COR-L47 (cell line): ENCODE measurements around the gene EXOC5.
"Not testable (repeated sequence)": the region's sequence is repeated elsewhere in the genome, so short reads cannot be mapped to it uniquely, and the experiment has no call there.

ENCODE experiments used
- DNase-seq: peaks from one replicate; lab custom pipeline; 2025; lab: John Stamatoyannopoulos, UW

Gene EXOC5

DNA sequence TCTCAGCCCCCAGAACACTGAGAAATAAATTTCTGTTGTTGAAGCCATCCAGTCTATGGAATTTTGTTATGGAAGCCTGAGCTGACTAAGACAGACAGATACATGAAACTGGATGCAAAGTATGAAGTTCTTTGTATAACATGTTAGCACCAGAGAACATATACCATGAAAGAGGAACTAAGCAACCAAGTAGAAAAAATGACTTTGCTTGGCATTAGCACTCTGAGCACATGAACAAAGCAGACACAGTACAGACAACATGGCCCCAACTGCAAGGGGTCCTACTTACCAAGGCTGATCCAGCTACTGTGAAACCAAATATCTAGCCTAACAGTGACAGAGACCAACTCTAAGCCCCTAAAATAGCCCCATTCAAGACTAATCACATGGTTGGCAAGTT is 13.8 kb downstream of the EXOC5 start:
- no peak for DNase-seq

DNA sequence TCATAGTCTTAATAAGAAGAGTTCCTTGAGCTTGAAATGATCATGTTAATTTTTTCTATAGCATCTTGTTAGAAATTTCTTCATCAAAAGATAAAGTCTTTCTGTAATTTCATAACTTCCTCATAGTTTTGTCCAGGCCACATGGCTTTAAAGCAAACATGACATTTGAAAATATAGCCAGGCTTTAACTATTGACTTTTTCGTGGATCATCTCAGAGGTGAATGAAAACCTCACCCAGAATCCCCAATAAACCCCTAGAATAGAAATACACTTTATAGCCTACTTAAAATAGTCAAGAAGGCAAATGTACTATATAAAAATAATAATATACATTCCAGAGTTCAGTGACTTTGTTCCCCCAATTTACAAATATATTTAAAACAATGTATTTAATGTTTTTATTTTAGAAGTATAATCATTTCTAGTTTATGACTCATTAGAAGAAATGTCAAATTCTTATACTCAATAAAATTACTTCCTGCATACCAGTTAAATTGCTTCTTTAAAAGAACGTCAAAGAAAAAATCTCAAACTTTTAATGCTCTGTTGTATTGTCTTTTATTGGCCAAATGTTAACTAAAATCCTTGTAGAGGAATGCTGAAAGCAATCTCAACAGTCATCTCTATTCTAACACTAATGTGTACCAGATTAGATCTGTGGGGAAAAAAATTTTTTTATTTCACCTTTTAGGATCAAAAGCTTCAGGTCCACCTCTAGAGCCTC is 21.6 kb downstream of the EXOC5 start:
- DNase-seq: no peak

DNA sequence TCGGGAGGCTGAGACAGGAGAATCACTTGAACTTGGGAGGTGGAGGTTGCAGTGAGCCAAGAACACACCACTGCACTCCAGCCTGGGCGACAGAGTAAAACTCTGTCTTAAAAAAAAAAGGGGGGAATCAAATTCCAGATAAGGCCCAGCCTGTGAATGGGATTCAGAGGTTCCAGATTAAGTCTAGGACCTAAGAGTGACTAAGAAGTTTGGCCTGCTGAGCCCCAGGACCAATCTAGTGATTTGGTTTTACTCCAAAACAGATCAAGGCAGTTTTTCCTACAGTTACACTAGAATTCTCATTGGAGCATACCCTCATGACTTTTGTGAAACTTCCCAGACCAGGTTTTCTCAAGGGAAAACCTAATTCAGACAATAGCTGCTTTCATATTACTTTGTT is 22.8 kb downstream of the EXOC5 start:
- DNase-seq: no peak

DNA sequence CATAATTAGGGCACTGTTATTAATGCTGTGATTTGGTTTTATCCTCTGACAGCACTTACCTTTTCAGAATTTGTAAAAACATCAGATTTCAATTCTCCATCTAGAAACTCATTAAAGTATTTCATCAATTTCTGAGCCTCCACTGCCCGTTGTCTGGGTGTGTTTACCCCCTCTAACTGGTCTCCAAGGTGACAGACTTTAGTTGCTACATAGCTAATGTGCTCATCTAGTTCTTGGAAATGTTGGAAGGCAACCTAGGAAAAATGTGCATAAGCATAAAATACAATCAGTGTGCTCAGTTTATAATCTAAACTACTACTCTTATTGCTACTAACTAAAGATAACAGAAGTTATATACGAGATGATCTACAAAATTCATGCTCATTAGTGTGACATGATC is 24.6 kb downstream of the EXOC5 start:
- DNase-seq: no peak

DNA sequence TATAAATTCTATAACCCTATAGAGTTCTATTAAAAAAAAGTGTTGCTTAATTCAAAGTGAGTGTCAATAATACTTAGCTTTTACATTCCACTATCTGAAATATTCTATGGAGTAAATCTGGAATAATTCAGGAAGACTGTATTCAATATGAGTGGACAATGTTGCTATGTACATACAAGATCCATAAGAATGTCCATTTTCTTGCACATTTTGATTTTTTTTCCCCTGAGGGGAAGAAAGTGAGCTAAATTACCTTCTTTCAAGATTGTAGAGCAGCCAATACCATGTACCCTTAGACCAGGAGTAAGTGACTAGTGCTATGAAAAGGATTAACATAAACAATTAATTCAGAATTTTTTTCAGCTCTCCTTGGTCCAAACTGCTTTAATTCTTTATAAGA is 25.4 kb downstream of the EXOC5 start:
- no peak for DNase-seq

DNA sequence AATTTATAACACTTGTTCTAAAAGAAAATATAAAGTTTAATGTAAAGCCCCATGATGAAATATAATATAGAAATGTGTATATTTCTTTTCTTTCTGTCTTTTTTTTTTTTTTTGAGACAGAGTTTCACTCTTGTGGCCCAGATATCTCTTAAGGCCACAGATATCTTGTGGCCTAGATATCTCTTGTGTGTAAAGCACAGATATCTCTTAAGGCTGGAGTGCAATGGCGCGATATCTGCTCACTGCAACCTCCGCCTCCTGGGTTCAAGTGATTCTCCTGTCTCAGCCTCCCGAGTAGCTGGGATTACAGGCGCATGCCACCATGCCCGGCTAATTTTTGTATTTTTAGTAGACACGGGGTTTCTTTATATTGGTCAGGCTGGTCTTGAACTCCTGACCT is 28.6 kb downstream of the EXOC5 start:
- DNase-seq: not testable (repeated sequence)

DNA sequence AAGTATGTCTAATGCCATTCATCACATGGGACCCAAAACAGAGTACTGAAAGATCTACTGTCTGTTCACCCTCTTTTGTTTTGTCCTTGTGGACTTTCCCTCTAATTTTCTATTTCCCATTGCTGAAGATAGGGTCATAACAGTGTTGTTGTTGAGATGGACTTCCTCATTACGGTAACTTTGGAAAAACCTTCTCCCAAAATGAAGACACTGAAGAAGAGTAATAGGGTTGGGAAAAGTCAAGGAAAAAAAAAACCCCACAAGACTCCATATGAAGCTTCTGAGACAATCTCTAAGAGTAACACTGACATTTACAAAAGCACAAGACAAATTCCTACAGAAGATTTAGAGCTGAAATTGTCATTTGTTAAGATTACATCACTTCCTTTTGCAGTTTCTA is 36.7 kb downstream of the EXOC5 start:
- DNase-seq: no peak

DNA sequence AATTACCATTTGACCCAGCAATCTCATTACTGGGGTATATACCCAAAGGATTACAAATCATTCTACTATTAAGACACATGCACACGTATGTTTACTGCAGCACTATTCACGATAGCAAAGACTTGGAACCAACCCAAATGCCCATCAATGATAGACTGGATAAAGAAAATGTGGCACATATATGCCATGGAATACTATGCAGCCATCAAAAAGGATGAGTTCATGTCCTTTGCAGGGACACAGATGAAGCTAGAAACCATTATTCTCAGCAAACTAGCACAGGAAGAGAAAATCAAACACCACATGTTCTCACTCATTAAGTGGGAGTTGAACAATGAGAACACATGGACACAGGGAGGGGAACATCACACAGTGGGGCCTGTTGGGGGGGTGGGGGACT is 40.4 kb downstream of the EXOC5 start:
- DNase-seq: not testable (repeated sequence)

DNA sequence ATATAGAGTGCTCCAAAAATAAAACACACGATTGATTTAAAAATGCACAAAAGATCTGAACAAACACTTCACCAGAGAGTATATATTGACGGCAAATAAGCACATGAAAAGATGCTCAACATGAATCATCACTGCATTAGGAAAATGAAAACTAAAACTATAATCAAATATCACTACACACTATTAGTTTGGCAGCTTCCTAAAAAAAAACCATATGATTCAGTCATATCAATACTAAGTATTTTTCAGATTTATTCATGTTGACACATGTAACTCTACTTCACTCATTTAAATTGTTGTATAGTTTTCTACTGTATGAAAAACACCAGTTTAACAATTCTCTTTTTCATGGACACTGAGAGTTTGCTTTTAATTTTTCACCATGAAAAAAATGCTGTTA is 41.6 kb downstream of the EXOC5 start:
- no peak for DNase-seq

DNA sequence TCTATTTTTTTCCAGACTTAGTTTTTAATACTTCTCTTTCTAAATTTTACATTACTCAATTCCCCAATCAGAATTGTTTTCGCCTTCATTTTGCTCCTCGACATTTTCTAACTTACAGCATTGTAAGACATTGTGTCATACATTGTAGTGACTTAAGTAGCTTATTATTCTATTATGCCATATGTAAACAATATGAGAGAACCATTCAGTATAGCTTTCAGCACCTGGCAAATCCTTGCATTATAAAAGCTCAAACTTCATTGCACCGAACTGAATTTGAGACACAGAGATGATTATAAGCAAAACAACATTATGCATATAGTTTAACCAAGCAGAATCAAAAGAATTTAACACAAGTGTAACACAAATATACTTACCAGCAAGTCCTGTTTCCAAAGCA is 46.8 kb downstream of the EXOC5 start:
- no peak for DNase-seq

DNA sequence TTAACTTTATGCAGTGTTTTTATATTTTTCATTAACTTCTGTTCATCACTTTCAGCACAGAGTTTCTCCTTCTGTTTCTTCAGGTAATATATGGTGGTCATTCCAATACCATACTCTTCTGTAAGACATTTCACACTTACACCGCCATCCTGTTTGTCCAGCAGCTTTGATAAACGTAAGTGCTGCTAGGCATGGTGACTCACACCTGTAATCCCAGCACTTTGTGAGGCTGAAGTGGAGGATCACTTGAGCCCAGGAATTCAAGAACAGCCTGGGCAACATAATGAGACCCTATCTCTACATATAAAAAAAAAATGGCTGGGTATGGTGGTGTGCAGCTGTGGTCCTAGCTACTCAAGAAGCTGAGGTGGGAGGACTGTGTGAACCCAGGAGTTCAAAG is 55.8 kb downstream of the EXOC5 start:
- DNase-seq: no peak

DNA sequence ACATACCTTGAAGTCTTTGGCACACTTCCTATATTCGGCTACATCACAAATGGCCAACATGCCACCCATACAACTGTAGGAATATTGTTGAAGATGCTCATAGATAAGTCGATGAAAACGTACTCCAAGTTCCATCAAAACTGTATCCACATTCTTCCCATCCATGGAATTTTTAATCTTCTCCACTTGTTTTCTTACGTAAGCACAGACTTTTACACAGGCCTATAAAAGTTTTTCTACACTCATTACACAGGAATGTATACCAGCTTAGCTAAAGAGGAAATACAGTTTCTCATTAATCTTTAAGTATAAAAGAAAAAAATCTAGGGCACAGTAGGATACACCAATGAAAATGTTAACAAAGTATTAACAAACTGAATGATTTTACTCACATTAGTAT is 59.1 kb downstream of the EXOC5 start:
- DNase-seq: no peak

DNA sequence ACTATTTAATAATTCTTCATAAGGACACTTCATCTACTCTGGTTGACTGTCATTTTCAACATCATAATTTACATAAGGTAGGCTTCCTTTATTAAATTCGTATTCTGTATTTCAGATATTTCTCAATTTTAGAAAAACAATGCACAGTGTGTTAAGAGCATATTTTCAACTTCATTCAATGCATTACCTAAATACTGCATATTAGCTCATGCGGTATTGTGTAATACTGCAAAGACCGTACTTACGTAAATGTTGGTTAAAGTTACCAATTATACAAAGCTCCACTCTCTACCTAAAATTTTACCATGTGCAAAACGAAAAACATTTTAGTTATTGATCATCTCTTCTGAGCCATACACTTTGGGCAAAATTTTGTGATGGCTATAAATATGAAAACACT is 62.8 kb downstream of the EXOC5 start:
- DNase-seq: no peak

DNA sequence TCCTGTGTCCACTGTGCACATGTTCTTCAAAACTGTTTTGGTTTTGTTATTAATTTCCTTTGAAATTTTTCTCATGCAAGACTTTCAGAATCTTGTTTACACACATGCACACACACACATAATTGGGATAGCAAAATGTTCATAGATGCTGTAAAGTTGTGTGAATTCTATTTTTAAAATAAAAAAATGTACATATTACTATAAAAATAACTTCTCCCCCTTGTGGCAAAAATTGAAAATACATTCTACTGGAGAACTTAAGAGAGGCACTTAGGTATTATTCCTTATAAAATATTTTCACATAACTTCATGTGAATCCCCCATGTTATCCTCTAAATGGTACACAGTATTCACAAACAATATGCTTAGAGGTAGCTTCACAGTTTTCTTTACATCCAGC is 66.0 kb downstream of the EXOC5 start:
- DNase-seq: peak; percentile 6

DNA sequence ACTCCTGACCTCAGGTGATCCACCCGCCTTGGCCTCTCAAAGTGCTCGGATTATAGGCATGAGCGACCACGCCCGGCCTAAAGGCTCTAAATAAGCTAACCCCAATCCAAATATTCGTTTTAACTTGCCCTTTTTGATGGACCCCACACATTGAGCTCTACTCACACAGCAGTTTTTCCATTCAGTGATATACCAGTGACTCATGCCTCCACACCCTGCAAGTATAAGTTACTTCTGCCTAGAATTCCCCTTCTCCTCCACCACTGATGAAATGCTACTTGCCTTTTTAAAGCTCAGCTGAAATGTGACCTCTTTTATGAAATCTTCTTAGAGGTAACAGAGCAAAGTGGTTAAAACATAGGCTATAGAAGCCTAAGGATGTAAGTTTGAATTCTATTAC is 68.8 kb downstream of the EXOC5 start:
- no peak for DNase-seq

DNA sequence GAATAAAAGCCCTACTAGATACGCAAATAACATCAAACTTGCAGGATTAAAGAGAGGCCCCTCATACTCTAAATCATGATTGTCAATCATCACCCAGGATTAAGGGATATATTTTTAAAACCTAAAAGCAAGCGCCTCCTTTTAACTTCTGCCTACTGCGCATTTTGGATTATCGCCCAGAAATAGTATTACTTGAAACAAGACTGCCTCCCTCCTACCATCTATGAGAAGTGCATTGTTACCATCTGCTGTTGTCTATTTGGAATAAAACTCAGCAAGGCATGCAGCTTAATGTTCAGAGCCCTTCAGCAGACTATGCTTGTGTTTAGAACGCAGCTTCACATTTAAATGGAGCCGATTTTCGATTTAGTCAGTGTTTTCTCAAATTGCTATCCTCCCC is 79.6 kb downstream of the EXOC5 start:
- DNase-seq: peak; percentile 40

DNA sequence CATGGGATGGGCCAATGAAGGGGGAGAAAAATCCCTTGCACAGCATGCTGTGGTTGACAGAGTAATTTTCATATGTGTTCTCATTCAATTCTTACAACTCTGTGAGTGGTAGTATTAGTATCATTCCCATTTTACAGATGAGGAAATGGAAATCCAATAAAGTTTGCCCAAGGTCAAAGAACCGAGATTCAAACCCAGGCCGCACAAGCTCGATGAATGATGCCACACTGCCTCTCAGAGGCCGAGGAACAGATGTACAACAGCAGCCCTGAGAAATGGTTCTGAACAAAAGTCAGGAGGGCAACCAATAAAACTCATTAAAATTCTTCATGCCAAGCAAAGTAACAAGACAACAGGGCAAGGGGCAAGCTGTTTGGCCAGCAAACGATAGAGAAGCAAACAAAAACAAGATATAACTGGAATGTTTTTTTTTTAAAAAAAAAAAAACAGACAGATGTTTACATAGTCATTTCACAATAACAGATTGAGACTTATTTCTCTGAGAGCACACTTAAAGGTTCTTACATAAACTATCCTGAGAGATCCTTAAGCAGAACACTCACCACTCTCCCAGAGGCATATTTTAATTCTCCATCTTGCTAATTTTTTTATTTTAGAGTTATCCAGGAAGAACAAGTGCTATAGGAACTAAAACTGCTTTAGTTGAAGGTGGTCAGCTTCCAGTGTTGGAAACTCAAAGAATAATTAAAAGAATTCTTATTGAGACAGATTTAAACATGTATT is 85.8 kb downstream of the EXOC5 start:
- no peak for DNase-seq

DNA sequence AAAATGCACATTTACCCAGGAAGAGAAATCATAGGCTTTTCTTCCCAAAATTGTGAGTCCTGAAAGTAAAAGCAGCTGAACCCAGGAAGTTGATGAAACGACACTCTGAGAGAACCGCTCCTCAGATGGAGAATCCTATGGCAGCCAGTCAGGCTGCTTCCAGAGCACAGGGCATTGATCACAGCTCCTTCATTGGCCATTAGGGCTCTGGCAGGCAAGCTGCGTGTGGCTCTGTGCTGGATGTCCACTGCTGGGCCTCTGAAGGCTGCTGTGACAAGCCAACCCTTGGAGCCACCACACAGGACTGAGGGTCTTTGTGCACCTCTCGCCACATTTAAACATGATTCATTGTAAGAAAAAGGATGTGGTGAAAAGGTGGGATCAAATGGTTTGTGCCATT is 89.4 kb downstream of the EXOC5 start:
- no peak for DNase-seq

DNA sequence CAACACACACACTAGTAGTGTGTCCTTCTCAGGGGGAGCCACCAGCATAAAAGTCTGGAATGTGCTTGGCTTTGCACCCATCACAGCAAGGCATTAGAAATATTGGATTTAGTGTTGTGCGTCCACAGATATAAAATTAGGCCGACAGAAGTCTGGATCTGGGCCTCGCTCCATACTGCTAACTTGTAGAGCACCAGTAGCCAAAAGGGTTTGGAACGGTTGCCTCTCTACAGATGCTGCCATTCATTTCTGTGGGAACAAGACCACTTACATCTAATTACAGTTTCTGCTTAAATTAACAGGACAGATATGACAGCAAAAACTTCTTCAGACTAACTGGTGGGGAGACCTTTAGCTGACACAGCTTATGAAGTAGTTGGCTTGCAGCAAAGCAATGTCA is 94.2 kb downstream of the EXOC5 start:
- DNase-seq: no peak

DNA sequence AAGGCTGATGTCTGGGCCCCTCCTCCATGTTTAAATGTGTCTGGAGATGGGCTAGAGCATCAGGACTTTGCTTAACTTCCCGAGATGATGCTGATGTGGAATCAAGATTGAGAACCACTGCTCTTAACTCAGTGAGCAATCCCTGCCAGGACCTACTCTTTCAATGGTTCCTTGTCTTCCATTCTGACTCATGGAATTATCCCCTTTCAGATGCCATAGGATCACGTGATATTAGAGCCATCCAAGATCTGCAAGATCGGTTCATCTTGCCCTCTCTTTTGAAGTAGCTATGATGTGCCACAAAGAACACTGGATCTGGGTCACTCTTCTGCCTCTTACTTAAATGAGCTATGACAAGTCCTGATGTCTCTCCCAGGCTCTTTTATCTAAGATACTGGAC is 96.8 kb downstream of the EXOC5 start:
- no peak for DNase-seq

DNA sequence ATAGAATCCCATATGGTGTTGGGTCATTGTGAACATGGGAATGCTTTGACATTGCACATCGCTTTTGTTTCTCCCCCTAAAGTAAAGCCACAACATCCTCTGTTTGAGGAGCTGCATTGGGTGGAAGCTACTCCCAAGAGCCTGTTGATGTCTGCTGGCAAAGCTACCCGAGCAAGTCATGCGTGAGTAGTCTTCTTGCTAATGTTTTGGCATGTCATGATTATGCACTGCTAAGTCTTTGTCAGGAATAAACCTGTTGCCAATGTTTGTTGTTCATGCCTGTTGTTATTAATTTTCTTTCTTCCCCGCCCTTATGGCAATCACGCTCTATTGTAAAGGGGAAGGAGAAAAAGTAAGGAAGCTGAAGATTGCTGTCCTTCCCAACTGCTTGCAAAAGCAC is 97.3 kb downstream of the EXOC5 start:
- DNase-seq: no peak

DNA sequence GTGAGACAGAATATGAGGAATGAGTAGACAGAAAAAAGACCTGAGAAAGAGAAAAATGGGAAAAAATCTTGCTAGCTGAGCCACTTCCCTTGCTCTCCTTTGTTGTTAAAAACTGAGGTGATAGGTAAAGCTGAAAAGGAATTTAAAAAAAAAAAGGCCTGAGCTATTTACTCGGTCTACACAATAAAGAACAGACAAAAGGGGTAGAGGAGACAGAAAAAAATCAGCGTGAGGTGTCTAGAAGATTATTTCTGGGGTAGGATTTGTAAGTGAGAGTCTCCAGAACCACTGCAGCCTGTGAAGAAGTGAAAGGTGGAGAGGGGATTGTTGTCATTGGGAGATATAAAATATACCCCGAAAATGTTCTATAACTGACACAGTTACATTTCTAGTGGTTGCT is 98.8 kb downstream of the EXOC5 start:
- no peak for DNase-seq

DNA sequence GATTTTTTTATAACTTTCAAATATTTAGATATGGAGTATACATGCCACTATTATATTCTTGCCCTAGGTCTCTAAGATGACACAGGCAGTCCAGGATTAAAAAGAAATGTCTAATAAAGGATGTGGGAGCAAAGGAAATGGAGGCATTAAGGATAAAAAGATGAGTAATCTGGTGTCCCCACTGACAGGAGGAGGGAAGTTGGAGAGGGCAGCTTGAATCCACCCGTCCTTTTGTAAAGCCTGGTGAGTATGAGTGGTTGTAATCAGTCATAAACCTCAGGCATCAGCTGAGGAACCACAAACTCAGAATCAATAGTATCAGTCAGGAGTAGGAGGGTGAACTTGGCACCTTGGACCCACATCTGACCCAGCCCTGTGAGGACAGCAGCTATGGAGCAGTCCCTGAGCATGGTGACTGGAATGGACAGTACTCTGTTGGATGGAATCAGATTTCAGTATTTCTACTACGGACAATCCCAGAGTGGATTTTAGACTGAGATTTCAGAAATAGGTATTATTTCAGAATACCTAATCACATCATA is 100.5 kb downstream of the EXOC5 start:
- DNase-seq: no peak
